T-helper 2 cell treated with Interferon-gamma antibody and Interleukin-4, amounts not matched to agents 5 μg/mL and 100 μg/mL, for 36 hours (primary cell): ENCODE results near the gene BCAS3.

Experiments
- DNase-seq: peaks from one replicate; pipeline ENCODE4 v3.0.0; 2021; ENCODE audit warnings: low spot score
- H3K27ac Mint-ChIP-seq: one replicate; pipeline ENCODE4 v1.8.0; 2021; ENCODE audit warnings: mild to moderate bottlenecking, mixed read lengths
- H3K27me3 Mint-ChIP-seq: one replicate; pipeline ENCODE4 v1.8.0; 2021; ENCODE audit warnings: low read depth, mixed read lengths
- H3K36me3 Mint-ChIP-seq: one replicate; pipeline ENCODE4 v1.8.0; 2021; ENCODE audit warnings: low read depth, mixed read lengths
- H3K4me1 Mint-ChIP-seq: one replicate; pipeline ENCODE4 v1.8.0; 2021; ENCODE audit warnings: low read depth, mixed read lengths
- H3K4me3 Mint-ChIP-seq: one replicate; pipeline ENCODE4 v1.8.0; 2022; ENCODE audit warnings: mild to moderate bottlenecking, moderate library complexity, mixed read lengths
- H3K9me3 Mint-ChIP-seq: one replicate; pipeline ENCODE4 v1.8.0; 2021; ENCODE audit warnings: mixed read lengths

The BCAS3 gene

DNA sequence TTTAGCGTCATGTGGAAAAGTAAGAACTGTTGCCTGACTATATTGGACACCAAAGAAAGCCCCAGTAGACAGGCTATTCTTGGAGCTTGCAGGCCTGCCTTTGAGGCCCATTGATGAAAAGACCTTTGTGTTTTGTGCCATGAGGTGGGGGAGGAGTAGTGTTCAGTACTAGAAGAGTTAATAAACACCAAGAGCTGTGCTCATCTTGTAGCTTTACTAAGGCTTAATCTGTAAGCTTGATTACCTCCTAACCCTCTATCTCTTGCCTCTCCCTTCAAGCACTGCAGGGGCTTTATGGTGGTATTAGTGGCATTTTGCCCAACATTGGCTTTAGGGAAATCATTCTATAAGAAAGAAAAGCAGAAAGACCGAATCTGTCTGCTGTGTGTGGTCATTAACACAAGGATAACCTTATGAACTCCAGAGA lies 501.7 kb downstream of the BCAS3 start:
- no peaks in the 10 kb centered on the region for H3K27me3 Mint-ChIP-seq
- DNase-seq: no peak
- peaks cover 6% of the 10 kb centered on the region for H3K4me1 Mint-ChIP-seq
- no peak overlapping the region for H3K27ac Mint-ChIP-seq
- H3K9me3 Mint-ChIP-seq: no peaks in the 10 kb centered on the region
- no peak overlapping the region for H3K4me3 Mint-ChIP-seq
- no peaks in the 10 kb centered on the region for H3K36me3 Mint-ChIP-seq

DNA sequence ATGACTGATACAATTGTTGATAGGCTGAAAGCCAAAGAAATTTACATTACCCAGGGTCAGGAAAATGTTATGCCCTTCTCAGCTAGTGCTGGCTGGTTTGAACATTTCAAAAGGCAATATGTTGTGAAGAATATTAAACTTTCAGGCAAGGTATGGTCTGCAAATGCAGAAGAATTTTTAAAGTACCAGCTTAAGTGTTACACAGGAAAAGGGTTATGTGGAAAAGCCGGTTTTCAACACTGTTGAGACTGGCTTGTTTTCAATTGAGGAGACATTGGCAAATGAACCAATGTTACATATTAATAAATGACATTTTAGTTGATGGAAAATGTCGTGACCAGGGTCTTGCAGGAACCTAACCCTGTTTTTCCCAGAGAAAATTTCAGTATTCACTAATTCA lies 506.1 kb downstream of the BCAS3 start:
- no peak for DNase-seq
- H3K4me1 Mint-ChIP-seq: no peaks in the 10 kb centered on the region
- H3K36me3 Mint-ChIP-seq: no peaks in the 10 kb centered on the region
- no peak overlapping the region for H3K27ac Mint-ChIP-seq
- no peaks in the 10 kb centered on the region for H3K9me3 Mint-ChIP-seq
- no peak overlapping the region for H3K4me3 Mint-ChIP-seq
- peaks cover 8% of the 10 kb centered on the region for H3K27me3 Mint-ChIP-seq

DNA sequence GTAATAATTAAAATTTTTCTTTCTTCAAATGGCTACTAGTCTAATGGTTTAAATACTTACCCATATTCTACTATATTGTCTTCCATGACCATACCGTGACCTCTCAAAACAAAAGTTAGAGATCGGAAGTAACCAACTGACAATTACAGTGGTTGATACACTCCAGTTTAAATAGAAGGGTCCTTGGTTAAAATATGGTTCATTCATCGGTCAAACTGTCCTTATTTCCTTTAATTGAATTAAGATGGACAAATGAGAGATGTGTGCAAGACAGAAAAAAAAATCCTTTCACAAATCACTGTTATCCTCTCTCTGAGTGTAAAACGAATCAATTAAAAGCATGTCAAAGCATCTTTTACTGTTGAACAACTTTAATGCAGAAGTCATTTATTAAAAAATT lies 507.7 kb downstream of the BCAS3 start:
- Mint-ChIP-seq H3K36me3 (no peaks in the 10 kb centered on the region), H3K9me3 (peaks cover 5% of the 10 kb centered on the region), H3K4me3 (no peak overlapping the region), H3K4me1 (peaks cover 8% of the 10 kb centered on the region), H3K27ac (no peak overlapping the region), H3K27me3 (peaks cover 8% of the 10 kb centered on the region)
- no peak for DNase-seq

DNA sequence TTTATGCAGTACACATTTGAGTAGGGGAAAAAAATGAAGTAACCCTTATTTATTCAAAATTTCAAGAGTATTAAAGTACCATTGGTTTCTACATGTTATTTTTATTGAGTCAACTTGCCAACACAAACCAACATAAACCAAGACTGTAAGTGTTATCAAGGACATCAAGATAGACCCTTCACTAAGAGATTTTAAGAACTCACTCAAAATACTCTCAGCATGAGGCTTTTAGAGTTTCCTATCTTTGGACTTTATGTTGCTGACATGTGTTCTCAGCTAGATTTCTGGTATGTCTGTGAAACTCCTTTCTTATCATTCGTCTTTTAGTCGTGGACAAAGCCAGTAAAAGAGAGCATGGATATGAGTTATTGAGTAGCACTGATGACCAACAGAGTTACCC lies 509.4 kb downstream of the BCAS3 start:
- Mint-ChIP-seq H3K27me3 (peaks cover 8% of the 10 kb centered on the region), H3K4me1 (peaks cover 8% of the 10 kb centered on the region), H3K4me3 (no peak overlapping the region), H3K27ac (no peak overlapping the region), H3K36me3 (no peaks in the 10 kb centered on the region), H3K9me3 (peaks cover 5% of the 10 kb centered on the region)
- DNase-seq: no peak

DNA sequence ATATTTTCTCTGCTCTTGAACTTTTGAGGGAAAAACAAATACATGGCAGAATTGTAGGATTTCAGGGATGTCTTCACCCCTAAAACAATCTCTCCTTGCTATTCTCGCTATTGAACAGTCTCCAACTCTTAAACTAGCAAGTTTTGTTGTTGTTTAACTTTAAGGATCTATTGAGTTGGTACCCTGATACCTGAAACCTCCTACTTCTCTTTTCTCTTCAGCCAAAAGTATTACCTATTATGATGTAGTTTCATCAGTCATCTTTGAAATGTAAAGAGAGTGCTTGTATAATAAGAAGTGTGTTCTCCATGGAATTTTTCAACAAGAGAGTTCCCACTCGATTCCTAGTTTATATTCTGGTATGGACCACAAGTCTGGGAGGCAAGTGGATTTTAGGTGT lies 510.4 kb downstream of the BCAS3 start:
- Mint-ChIP-seq H3K36me3 (no peaks in the 10 kb centered on the region), H3K4me3 (no peak overlapping the region), H3K27me3 (peaks cover 8% of the 10 kb centered on the region), H3K9me3 (peaks cover 5% of the 10 kb centered on the region), H3K27ac (no peak overlapping the region), H3K4me1 (peaks cover 8% of the 10 kb centered on the region)
- DNase-seq: no peak

DNA sequence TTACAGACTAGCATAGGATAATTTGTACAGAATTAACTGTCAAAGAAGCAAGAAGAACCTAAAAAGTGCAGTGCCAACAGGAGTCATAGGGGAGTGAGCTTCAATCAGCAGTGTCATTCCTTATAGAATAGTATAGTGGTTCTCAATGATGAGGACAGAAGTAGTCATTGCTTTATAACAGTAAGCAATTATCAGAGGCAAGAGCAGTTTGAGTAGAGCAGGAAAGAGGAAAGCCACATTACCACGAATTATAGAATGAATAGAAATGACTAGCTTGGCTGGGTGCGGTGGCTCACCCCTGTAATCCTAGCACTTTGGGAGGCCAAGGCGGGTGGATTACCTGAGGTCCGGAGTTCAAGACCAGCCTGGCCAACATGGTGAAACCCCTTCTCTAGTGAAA lies 512.3 kb downstream of the BCAS3 start:
- H3K27me3 Mint-ChIP-seq: peaks cover 8% of the 10 kb centered on the region
- peaks cover 8% of the 10 kb centered on the region for H3K4me1 Mint-ChIP-seq
- H3K27ac Mint-ChIP-seq: no peak overlapping the region

DNA sequence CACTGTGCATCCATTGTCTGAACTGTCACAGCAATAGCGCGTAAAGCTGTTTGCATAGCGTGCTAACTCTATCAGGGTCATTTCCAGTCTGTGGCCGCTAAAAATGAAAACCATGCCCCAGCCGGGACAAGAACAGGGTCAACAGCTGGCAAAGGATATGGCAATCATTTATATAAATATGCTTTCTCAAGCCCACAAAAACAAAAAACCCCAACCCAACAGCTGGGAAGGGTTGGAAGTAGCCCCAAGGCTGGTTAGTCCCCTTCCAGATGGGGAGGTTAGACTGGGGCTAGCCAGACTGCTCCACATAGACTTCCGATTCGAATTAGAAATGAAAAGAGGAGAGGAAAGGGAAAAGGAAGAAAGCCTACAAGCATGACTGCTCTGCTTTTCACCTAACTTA lies 518.7 kb downstream of the BCAS3 start:
- no peak for DNase-seq
- no peaks in the 10 kb centered on the region for H3K36me3 Mint-ChIP-seq
- H3K4me1 Mint-ChIP-seq: peaks cover 2% of the 10 kb centered on the region
- H3K27me3 Mint-ChIP-seq: no peaks in the 10 kb centered on the region
- H3K4me3 Mint-ChIP-seq: no peak overlapping the region
- no peak overlapping the region for H3K27ac Mint-ChIP-seq
- H3K9me3 Mint-ChIP-seq: no peaks in the 10 kb centered on the region

More for the DNA sequence above, 512.3 kb downstream of the BCAS3 start:
- no peak overlapping the region for H3K4me3 Mint-ChIP-seq
- peaks cover 5% of the 10 kb centered on the region for H3K9me3 Mint-ChIP-seq
- no peaks in the 10 kb centered on the region for H3K36me3 Mint-ChIP-seq
- DNase-seq: no peak

DNA sequence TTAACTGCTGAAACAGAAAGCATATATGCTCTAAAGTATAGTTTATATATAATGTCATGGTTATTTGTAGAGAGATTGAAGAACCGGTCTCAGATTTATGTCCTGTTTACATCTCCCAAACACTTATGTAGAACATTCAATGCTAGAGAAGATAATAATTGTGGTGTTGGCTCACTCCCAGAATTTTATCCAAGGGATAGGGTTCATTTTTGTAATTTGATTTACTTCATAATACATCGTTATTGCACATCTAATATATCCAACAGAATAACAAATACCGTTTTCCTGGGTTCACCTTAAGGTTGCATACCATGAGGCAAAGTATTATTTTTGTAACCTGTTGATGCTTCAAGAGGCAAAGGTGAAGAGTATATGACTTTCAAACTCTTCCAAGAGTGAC lies 519.1 kb downstream of the BCAS3 start:
- Mint-ChIP-seq H3K4me1 (peaks cover 2% of the 10 kb centered on the region), H3K27ac (no peak overlapping the region), H3K4me3 (no peak overlapping the region), H3K9me3 (no peaks in the 10 kb centered on the region), H3K36me3 (no peaks in the 10 kb centered on the region), H3K27me3 (no peaks in the 10 kb centered on the region)
- no peak for DNase-seq

DNA sequence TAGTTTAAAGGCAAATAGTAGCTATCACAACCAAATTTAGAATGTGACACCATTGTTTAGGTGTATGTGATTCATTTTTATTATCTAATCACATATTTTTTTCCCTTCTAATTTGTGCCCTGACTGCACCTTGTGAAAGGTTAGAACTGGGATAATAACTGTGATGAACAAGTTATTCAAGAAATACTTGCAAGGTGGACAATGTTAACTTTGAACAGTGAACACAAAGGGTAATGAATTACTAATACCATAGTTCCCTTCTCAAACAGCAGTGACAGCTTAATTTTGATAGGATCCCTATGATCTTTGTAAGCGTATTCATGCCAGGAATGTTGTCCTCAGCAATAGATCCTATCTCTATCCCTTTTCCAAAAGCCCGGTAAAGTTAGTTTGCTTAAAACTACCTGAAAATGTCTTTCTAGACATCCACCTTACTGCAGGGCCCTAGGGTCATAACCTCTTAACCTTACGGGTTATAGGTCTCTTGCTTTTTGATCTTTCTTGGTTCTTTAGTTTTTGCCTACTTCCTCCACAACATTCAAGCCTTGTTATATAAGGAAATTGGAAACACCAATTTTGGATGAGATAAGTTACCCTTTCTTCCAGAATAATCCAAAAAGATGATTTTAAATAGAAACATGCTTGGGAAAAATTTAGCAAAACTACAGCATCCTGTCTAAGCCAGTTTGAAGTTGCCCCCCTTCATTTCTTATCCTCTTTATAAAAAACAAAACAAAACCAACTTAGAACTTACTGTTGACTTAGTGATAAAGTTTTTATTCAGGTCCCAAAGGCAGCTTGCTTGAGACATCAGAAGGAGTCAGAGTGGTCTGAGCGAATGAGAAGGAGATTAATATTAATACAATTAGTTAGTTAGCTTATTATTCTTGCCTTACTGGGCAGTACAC lies 522.0 kb downstream of the BCAS3 start:
- Mint-ChIP-seq H3K4me3 (no peak overlapping the region), H3K36me3 (no peaks in the 10 kb centered on the region), H3K4me1 (peaks cover 2% of the 10 kb centered on the region), H3K9me3 (no peaks in the 10 kb centered on the region), H3K27ac (no peak overlapping the region), H3K27me3 (no peaks in the 10 kb centered on the region)
- DNase-seq: no peak

DNA sequence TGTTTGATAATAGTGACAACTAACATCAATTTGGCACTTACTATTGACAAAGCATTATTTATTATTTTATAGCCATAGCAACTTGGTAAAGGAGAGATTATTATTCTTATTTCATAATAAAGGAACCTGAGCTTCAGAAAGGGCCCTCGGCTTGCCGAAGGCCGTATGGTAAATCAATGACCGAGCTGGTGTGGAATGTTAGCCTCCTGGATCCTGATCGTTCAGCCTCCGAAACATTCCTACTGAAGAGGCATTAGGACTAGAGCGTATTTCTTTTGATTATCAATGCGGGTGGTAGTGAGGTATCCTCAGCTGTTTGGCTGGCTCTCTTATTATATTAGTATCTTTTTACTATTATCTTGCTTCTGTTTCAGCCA lies 522.7 kb downstream of the BCAS3 start:
- no peaks in the 10 kb centered on the region for H3K9me3 Mint-ChIP-seq
- H3K4me1 Mint-ChIP-seq: peaks cover 2% of the 10 kb centered on the region
- no peaks in the 10 kb centered on the region for H3K36me3 Mint-ChIP-seq
- H3K4me3 Mint-ChIP-seq: no peak overlapping the region
- no peak for DNase-seq
- H3K27me3 Mint-ChIP-seq: no peaks in the 10 kb centered on the region
- H3K27ac Mint-ChIP-seq: no peak overlapping the region

DNA sequence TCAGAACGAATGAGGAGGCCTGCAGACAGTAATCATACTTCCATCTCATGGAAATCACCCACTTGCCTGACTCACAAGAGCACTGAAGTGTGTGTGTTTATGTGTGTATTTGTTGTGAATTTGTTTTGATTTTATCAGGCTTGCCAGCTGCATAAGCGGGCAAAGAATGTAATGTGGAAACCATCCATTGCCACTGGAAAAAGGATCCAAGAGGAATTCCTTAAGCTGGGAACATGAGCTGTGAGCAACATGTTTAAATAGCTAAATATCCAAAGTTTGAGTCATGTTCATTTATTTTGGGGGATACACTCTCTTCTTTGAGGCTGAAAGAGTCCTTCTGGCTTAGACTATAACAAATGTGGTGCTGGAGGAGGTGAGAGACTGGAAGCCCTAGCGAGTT lies 523.6 kb downstream of the BCAS3 start:
- no peaks in the 10 kb centered on the region for H3K9me3 Mint-ChIP-seq
- H3K4me3 Mint-ChIP-seq: no peak overlapping the region
- H3K27ac Mint-ChIP-seq: no peak overlapping the region

DNA sequence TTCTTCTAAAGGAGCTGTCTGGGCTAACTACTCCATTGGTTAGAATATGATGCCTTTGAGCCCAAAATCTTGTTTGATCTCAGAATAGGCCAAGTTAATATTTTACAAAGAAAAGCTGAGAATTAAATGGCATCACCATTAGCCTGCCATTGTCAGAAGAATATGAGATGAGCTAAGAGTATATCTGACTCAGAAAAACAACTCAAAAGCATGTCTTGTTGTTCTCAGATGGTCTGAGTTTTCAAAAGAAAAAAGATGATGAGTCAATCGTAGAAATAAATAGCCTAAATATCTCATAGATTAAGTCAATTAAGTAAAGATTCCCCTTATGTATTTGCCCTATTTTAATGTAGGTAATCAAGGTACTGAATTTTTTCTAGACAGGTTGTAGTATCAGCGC lies 524.9 kb downstream of the BCAS3 start:
- H3K4me1 Mint-ChIP-seq: peaks cover 2% of the 10 kb centered on the region
- no peak overlapping the region for H3K4me3 Mint-ChIP-seq
- no peak for DNase-seq
- H3K9me3 Mint-ChIP-seq: no peaks in the 10 kb centered on the region
- no peaks in the 10 kb centered on the region for H3K27me3 Mint-ChIP-seq
- H3K36me3 Mint-ChIP-seq: no peaks in the 10 kb centered on the region
- no peak overlapping the region for H3K27ac Mint-ChIP-seq

More for the DNA sequence above, 523.6 kb downstream of the BCAS3 start:
- Mint-ChIP-seq H3K4me1 (peaks cover 2% of the 10 kb centered on the region), H3K36me3 (no peaks in the 10 kb centered on the region), H3K27me3 (no peaks in the 10 kb centered on the region)
- no peak for DNase-seq

DNA sequence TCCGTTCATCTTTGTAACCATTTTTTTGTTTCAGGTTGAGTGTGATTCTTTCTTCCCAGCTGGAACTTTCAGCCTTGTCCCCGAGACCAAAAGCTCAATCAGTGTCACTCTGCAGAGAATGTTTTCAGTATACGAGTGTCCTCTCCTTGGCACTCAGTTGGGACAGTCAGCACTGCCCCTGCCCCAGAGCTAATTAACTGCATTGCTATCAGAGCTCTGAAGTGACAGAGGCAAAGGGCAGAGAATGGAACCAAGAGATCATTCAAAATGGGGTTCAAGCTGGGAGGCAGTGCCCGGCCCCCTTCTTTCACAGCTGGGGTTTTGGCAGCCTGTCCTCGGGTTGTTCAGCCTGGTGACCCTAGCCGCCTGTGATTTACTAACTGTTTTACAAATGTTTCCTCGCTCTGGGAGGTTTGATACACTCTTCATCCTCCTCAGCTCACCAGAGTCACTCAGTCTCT lies 526.0 kb downstream of the BCAS3 start:
- Mint-ChIP-seq H3K36me3 (no peaks in the 10 kb centered on the region), H3K9me3 (no peaks in the 10 kb centered on the region), H3K27ac (no peak overlapping the region), H3K4me3 (no peak overlapping the region), H3K4me1 (no peaks in the 10 kb centered on the region), H3K27me3 (peaks cover 3% of the 10 kb centered on the region)
- DNase-seq: no peak

DNA sequence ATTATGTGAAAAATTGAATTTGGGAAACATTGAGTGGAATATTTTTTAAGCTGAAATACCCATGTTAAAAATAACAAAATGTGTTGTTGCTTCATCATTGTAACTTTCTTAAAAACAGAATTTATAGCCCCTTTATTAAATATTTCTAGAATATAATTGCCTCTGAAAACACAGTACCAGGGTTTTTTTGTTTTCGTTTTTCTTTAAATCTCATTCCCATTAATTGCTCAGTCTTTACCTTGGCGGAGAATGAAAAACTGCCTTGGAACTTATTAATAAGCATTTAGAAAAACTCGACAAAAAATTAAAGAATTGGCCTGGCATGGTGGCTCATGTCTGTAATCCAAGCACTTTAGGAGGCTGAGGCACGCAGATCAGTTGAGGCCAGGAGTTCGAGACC lies 526.8 kb downstream of the BCAS3 start:
- Mint-ChIP-seq H3K27ac (no peak overlapping the region), H3K36me3 (no peaks in the 10 kb centered on the region), H3K4me3 (no peak overlapping the region), H3K9me3 (no peaks in the 10 kb centered on the region), H3K27me3 (peaks cover 3% of the 10 kb centered on the region), H3K4me1 (no peaks in the 10 kb centered on the region)
- no peak for DNase-seq

DNA sequence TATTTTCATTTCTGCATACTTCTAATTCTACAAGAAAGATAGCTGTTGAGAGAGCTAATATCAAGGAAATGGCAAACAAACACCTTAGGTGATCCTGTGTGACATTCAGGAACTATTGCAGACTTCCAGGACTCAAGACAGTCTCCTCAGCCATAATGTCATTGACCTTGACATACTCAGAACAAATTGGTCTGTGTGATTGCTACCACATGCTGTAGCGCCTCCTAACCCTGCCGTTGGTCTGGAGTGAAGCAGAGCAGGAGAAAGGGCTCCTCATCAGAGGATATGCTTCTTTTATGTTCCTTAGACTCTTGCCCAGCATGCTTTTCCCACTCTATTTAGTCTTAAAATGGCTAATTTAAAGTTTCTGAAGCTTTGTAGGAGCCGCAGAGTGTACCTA lies 527.8 kb downstream of the BCAS3 start:
- DNase-seq: no peak
- no peaks in the 10 kb centered on the region for H3K9me3 Mint-ChIP-seq
- no peak overlapping the region for H3K4me3 Mint-ChIP-seq
- no peak overlapping the region for H3K27ac Mint-ChIP-seq
- peaks cover 3% of the 10 kb centered on the region for H3K27me3 Mint-ChIP-seq
- H3K4me1 Mint-ChIP-seq: no peaks in the 10 kb centered on the region
- H3K36me3 Mint-ChIP-seq: no peaks in the 10 kb centered on the region
